Peyer's patch (tissue), 4 donors: ENCODE results near the gene CSNK1E. TPM values are rescaled to one million over a fixed set of nuclear protein-coding genes. Genes with fewer than 3 reads are reported as not detected.

ENCODE experiments used
- DNase-seq, 3 donors: peaks; one replicate each; pipeline ENCODE4 v3.0.0-alpha.2; 2017 to 2019
- H3K27ac ChIP-seq, 4 donors: fragments of 200-600 bp; sonication (generic); one replicate each; pipeline ENCODE4 v1.5.1; 2016 to 2019
- H3K27me3 ChIP-seq, 2 donors: fragments of 200-600 bp; sonication (generic); one replicate each; pipeline ENCODE4 v1.5.1; 2019
- H3K36me3 ChIP-seq, 3 donors: fragments of 200-600 bp; sonication (generic); one replicate each; pipeline ENCODE4 v1.5.1; 2016 to 2019
- H3K4me1 ChIP-seq, 4 donors: fragments of 200-600 bp; sonication (generic); one replicate each; pipeline ENCODE4 v1.5.1; 2016 to 2019
- H3K4me3 ChIP-seq, 4 donors: fragments of 200-600 bp; sonication (generic); 1 replicate in 3 of 4; 2 replicates in 1 of 4; pipeline ENCODE4 v1.5.1; 2016 to 2019; ENCODE audit warnings: mild to moderate bottlenecking in 1 of 4
- H3K9me3 ChIP-seq, 4 donors: fragments of 200-600 bp; sonication (generic); one replicate each; pipeline ENCODE4 v1.5.1; 2016 to 2019; ENCODE audit warnings: mild to moderate bottlenecking in 1 of 4
- CTCF ChIP-seq, 6 experiments: fragments of 450-650 bp in 4 of 6; fragments of 200-600 bp in 2 of 6; sonication (generic) in 1 of 6; IDR thresholded peaks; one replicate each; pipeline ENCODE4 v1.5.1; 2017 to 2019; ENCODE audit warnings: antibody characterized with exemption in 6 of 6, mild to moderate bottlenecking in 3 of 6, moderate library complexity in 1 of 6
- POLR2A ChIP-seq, 2 donors: fragments of 450-650 bp; IDR thresholded peaks; one replicate each; pipeline ENCODE4 v1.5.1; 2017; ENCODE audit warnings: antibody characterized with exemption in 2 of 2, mild to moderate bottlenecking in 2 of 2, moderate library complexity in 2 of 2
- total RNA-seq, 4 donors: library from RNA; depleted of rRNA; stranded (reverse); fragments of >200 nt; gene quantifications; one replicate each; pipeline ENCODE4 v1.1.0, GENCODE V29; 2016

CSNK1E gene
- total RNA-seq, 4 donors from 2014 or later: 39.1 to 254 (median 114) TPM

- Histone ChIP-seq H3K9me3 (no peaks in the 10 kb centered on the region), H3K27me3 (no peaks in the 10 kb centered on the region), H3K4me3 (no peak overlapping the region), H3K27ac (peak overlapping the region in 3 of 4 donors; percentile 61 to 77 (median 64)), H3K36me3 (no peaks in the 10 kb centered on the region), H3K4me1 (peaks cover 0 to 39% (median 11%) of the 10 kb centered on the region in 4 donors)
- DNase-seq: peak; percentile 54 to 85 (median 79)
- peak; percentile 30 to 67 (median 56) for TF ChIP-seq CTCF (IDR thresholded peaks at IDR 0.05)
- peak in 1 of 2 donors; percentile 21 for TF ChIP-seq POLR2A (IDR thresholded peaks at IDR 0.05)
Measured at GRCh38 chr22:38262051-38262795, 55.0 kb downstream of the CSNK1E start.

GRCh38 chr22:38260761-38261681, 56.2 kb downstream of the CSNK1E start:
- Histone ChIP-seq H3K27me3 (no peaks in the 10 kb centered on the region), H3K27ac (peak overlapping the region; percentile 42 to 77 (median 62)), H3K36me3 (no peaks in the 10 kb centered on the region), H3K4me3 (no peak overlapping the region), H3K9me3 (no peaks in the 10 kb centered on the region), H3K4me1 (peaks cover 0 to 28% (median 11%) of the 10 kb centered on the region in 4 donors)
- no peak for DNase-seq
- TF ChIP-seq CTCF (IDR thresholded peaks at IDR 0.05): no peak
- TF ChIP-seq POLR2A (IDR thresholded peaks at IDR 0.05): no peak

GRCh38 chr22:38259370-38259769, 57.9 kb downstream of the CSNK1E start:
- H3K27ac ChIP-seq: peak overlapping the region in 2 of 4 donors; percentile 77 to 81
- H3K36me3 ChIP-seq: no peaks in the 10 kb centered on the region
- DNase-seq: no peak
- no peak for TF ChIP-seq POLR2A (IDR thresholded peaks at IDR 0.05)
- no peak for TF ChIP-seq CTCF (IDR thresholded peaks at IDR 0.05)
- no peaks in the 10 kb centered on the region for H3K9me3 ChIP-seq
- H3K4me3 ChIP-seq: no peak overlapping the region
- peaks cover 0 to 25% (median 11%) of the 10 kb centered on the region in 4 donors for H3K4me1 ChIP-seq
- no peaks in the 10 kb centered on the region for H3K27me3 ChIP-seq

GRCh38 chr22:38258895-38259294, 58.3 kb downstream of the CSNK1E start:
- Histone ChIP-seq H3K9me3 (no peaks in the 10 kb centered on the region), H3K27me3 (no peaks in the 10 kb centered on the region), H3K4me1 (peaks cover 0 to 25% (median 11%) of the 10 kb centered on the region in 4 donors), H3K4me3 (no peak overlapping the region), H3K27ac (peak overlapping the region in 2 of 4 donors; percentile 77 to 81), H3K36me3 (no peaks in the 10 kb centered on the region)
- no peak for TF ChIP-seq CTCF (IDR thresholded peaks at IDR 0.05)
- no peak for DNase-seq

GRCh38 chr22:38257650-38258250, 59.5 kb downstream of the CSNK1E start:
- TF ChIP-seq POLR2A (IDR thresholded peaks at IDR 0.05) (peak; percentile 32 to 55), CTCF (IDR thresholded peaks at IDR 0.05) (peak in 3 of 6 experiments; percentile 55 to 59 (median 58))
- Histone ChIP-seq H3K27ac (peak overlapping the region; percentile 32 to 81 (median 61)), H3K36me3 (no peaks in the 10 kb centered on the region), H3K9me3 (no peaks in the 10 kb centered on the region), H3K27me3 (no peaks in the 10 kb centered on the region), H3K4me1 (peaks cover 0 to 25% (median 11%) of the 10 kb centered on the region in 4 donors), H3K4me3 (peak overlapping the region in 2 of 4 donors; percentile 25 to 34)
- DNase-seq: peak in 2 of 3 donors; percentile 80 to 82
